HEK293 (cell line): ENCODE data around the gene MED6.

ENCODE experiments used
- CTCF ChIA-PET: fragments of 350-600 bp; formaldehyde crosslinking; extraction: SDS; loops from one replicate; lab custom pipeline; 2021; ENCODE audit warnings: antibody characterized with exemption; lab: Yijun Ruan, JAX
- POLR2A ChIA-PET: fragments of 300-600 bp; formaldehyde crosslinking; extraction: SDS; loops from one replicate; lab custom pipeline; 2020; ENCODE audit warnings: antibody characterized with exemption, inconsistent platforms; lab: Yijun Ruan, JAX
- H3K27ac ChIP-seq: fragments of 200-500 bp; sonication (Bioruptor generic); 2 replicates; pipeline ENCODE4 v1.5.1; 2014; ENCODE audit warnings: low read depth, low read length, control low read depth, inconsistent platforms; ENCODE audit errors: extremely low read depth
- H3K36me3 ChIP-seq, 2 experiments: fragments of 200-500 bp in 1 of 2; sonication (Bioruptor generic) in 1 of 2; 1 replicate in 1 of 2; 2 replicates in 1 of 2; pipeline ENCODE4 v1.5.1; 2014 to 2017; ENCODE audit warnings: inconsistent platforms in 2 of 2, low read length in 2 of 2; ENCODE audit not compliant: control insufficient read depth in 2 of 2, insufficient read depth in 1 of 2
- H3K4me1 ChIP-seq: fragments of 200-500 bp; sonication (Bioruptor generic); 2 replicates; pipeline ENCODE4 v1.5.1; 2014; ENCODE audit warnings: mild to moderate bottlenecking, low read length, inconsistent platforms; ENCODE audit not compliant: control insufficient read depth, insufficient read depth
- H3K4me3 ChIP-seq: 2 replicates; pipeline ENCODE4 v1.5.1; 2011; ENCODE audit warnings: low read depth, mild to moderate bottlenecking, control low read depth, low read length, moderate library complexity
- H3K9me3 ChIP-seq: fragments of 200-500 bp; sonication (Bioruptor generic); 2 replicates; pipeline ENCODE4 v1.5.1; 2014; ENCODE audit warnings: low read depth, low read length, inconsistent platforms; ENCODE audit not compliant: control insufficient read depth, insufficient read depth
- MZF1 ChIP-seq: fragments of 450-650 bp; formaldehyde crosslinking; IDR thresholded peaks from 2 replicates; pipeline ENCODE4 v1.5.1; 2017; ENCODE audit warnings: missing biosample characterization, missing genetic modification characterization, borderline replicate concordance
- REPIN1 ChIP-seq: fragments of 450-650 bp; formaldehyde crosslinking; IDR thresholded peaks from 2 replicates; pipeline ENCODE4 v1.5.1; 2017; ENCODE audit warnings: missing biosample characterization, missing genetic modification characterization, low read depth
- SP2 ChIP-seq: fragments of 450-650 bp; formaldehyde crosslinking; IDR thresholded peaks from 2 replicates; pipeline ENCODE4 v1.5.1; 2016; ENCODE audit warnings: missing biosample characterization, missing genetic modification characterization
- ZBTB6 ChIP-seq: fragments of 450-650 bp; formaldehyde crosslinking; IDR thresholded peaks from 2 replicates; pipeline ENCODE4 v1.5.1; 2017; ENCODE audit warnings: missing biosample characterization, missing genetic modification characterization
- ZNF10 ChIP-seq: fragments of 450-650 bp; formaldehyde crosslinking; IDR thresholded peaks from 2 replicates; pipeline ENCODE4 v1.5.1; 2017; ENCODE audit warnings: missing biosample characterization, missing genetic modification characterization
- ZNF112 ChIP-seq: fragments of 450-650 bp; formaldehyde crosslinking; IDR thresholded peaks from 2 replicates; pipeline ENCODE4 v1.5.0; 2017; ENCODE audit warnings: missing biosample characterization, missing genetic modification characterization
- ZNF146 ChIP-seq: fragments of 450-650 bp; formaldehyde crosslinking; IDR thresholded peaks from 2 replicates; pipeline ENCODE4 v1.5.1; 2016; ENCODE audit warnings: missing biosample characterization, missing genetic modification characterization
- ZNF175 ChIP-seq: fragments of 450-650 bp; formaldehyde crosslinking; IDR thresholded peaks from 2 replicates; pipeline ENCODE4 v1.5.1; 2016; ENCODE audit warnings: missing biosample characterization, missing genetic modification characterization
- ZNF214 ChIP-seq: fragments of 450-650 bp; formaldehyde crosslinking; IDR thresholded peaks from 2 replicates; pipeline ENCODE4 v1.5.1; 2017; ENCODE audit warnings: missing biosample characterization, mild to moderate bottlenecking, missing genetic modification characterization, borderline replicate concordance
- ZNF280C ChIP-seq: fragments of 450-650 bp; formaldehyde crosslinking; IDR thresholded peaks from 2 replicates; pipeline ENCODE4 v1.5.1; 2016; ENCODE audit warnings: missing biosample characterization, missing genetic modification characterization
- ZNF311 ChIP-seq: fragments of 450-650 bp; formaldehyde crosslinking; IDR thresholded peaks from 2 replicates; pipeline ENCODE4 v1.5.1; 2017; ENCODE audit warnings: missing biosample characterization, missing genetic modification characterization, borderline replicate concordance
- ZNF433 ChIP-seq: fragments of 450-650 bp; formaldehyde crosslinking; IDR thresholded peaks from 2 replicates; pipeline ENCODE4 v1.5.1; 2016; ENCODE audit warnings: missing biosample characterization, missing genetic modification characterization, low read depth
- ZNF48 ChIP-seq: fragments of 450-650 bp; formaldehyde crosslinking; IDR thresholded peaks from 2 replicates; pipeline ENCODE4 v1.5.1; 2016; ENCODE audit warnings: missing biosample characterization, missing genetic modification characterization
- ZNF704 ChIP-seq: fragments of 450-650 bp; formaldehyde crosslinking; IDR thresholded peaks from 2 replicates; pipeline ENCODE4 v1.5.1; 2016; ENCODE audit warnings: missing biosample characterization, missing genetic modification characterization
- ZNF768 ChIP-seq: fragments of 450-650 bp; formaldehyde crosslinking; IDR thresholded peaks from 2 replicates; pipeline ENCODE4 v1.5.1; 2018; ENCODE audit warnings: missing biosample characterization, mild to moderate bottlenecking, missing genetic modification characterization
- ZNF785 ChIP-seq: fragments of 450-650 bp; formaldehyde crosslinking; IDR thresholded peaks from 2 replicates; pipeline ENCODE4 v1.5.1; 2016; ENCODE audit warnings: missing biosample characterization, missing genetic modification characterization
- ZNF843 ChIP-seq: fragments of 450-650 bp; formaldehyde crosslinking; IDR thresholded peaks from 2 replicates; pipeline ENCODE4 v1.5.1; 2016; ENCODE audit warnings: missing biosample characterization, missing genetic modification characterization
- TF ChIP-seq, protein P1 (sequence below): fragments of 450-650 bp; formaldehyde crosslinking; IDR thresholded peaks from 2 replicates; pipeline ENCODE4 v1.5.1; 2017; ENCODE audit warnings: missing biosample characterization, missing genetic modification characterization
- TF ChIP-seq, protein P2 (sequence below): fragments of 450-650 bp; formaldehyde crosslinking; IDR thresholded peaks from 2 replicates; pipeline ENCODE4 v1.5.1; 2016; ENCODE audit warnings: missing biosample characterization, missing genetic modification characterization

MED6 gene

GRCh38 chr14:70646705-70647104 is 46.2 kb upstream of the MED6 start:
- Histone ChIP-seq H3K27ac (no peak overlapping the region), H3K4me3 (no peak overlapping the region), H3K4me1 (peaks cover 9% of the 10 kb centered on the region; the same call in 1 of the 2 replicates), H3K36me3 (no peaks in the 10 kb centered on the region; a peak in 1 of 3 replicates), H3K9me3 (no peaks in the 10 kb centered on the region)
- ChIA-PET POLR2A (no interaction called here), CTCF (interaction anchor here (0.9 kb wide), 1 partner anchor 171 kb away, joined by 3 read pairs; no protein-coding TSS in a partner anchor)
- TF ChIP-seq ZNF112 (no peak), ZNF843 (no peak), ZNF10 (no peak), ZNF433 (tag by site-specific recombination) (no peak), ZNF48 (tag by site-specific recombination) (no peak), ZNF146 (no peak), ZNF175 (no peak), MZF1 (no peak), ZNF768 (no peak)
- TF ChIP-seq, protein P1, sequence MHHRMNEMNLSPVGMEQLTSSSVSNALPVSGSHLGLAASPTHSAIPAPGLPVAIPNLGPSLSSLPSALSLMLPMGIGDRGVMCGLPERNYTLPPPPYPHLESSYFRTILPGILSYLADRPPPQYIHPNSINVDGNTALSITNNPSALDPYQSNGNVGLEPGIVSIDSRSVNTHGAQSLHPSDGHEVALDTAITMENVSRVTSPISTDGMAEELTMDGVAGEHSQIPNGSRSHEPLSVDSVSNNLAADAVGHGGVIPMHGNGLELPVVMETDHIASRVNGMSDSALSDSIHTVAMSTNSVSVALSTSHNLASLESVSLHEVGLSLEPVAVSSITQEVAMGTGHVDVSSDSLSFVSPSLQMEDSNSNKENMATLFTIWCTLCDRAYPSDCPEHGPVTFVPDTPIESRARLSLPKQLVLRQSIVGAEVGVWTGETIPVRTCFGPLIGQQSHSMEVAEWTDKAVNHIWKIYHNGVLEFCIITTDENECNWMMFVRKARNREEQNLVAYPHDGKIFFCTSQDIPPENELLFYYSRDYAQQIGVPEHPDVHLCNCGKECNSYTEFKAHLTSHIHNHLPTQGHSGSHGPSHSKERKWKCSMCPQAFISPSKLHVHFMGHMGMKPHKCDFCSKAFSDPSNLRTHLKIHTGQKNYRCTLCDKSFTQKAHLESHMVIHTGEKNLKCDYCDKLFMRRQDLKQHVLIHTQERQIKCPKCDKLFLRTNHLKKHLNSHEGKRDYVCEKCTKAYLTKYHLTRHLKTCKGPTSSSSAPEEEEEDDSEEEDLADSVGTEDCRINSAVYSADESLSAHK (tag by site-specific recombination): no peak

DNA sequence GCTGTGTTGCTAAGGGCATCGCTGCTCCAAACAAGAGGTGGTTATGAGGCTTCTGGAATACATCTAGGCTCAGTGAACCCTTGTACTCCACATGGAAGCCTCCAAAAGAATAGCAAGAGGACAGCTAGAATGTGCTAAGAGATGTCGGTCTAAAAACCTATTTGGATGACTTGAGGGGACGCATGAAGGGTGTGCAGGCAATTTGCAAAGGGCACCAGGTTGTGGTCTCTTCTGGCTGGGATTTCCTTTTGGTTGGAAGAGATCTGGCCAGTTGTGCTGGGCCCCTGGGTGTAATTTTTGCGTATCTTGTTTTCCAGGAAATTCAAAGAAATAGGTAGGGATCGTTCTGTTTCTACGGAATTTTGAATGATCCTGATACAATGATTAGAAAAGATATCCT is 45.4 kb upstream of the MED6 start:
- TF ChIP-seq ZNF280C (tag by site-specific recombination) (no peak), REPIN1 (tag by site-specific recombination) (no peak), ZNF768 (no peak), ZNF785 (tag by site-specific recombination) (no peak), ZNF311 (tag by site-specific recombination) (no peak), SP2 (tag by site-specific recombination) (no peak), ZBTB6 (tag by site-specific recombination) (no peak), ZNF214 (tag by site-specific recombination) (no peak), ZNF704 (no peak)
- TF ChIP-seq, protein P2, sequence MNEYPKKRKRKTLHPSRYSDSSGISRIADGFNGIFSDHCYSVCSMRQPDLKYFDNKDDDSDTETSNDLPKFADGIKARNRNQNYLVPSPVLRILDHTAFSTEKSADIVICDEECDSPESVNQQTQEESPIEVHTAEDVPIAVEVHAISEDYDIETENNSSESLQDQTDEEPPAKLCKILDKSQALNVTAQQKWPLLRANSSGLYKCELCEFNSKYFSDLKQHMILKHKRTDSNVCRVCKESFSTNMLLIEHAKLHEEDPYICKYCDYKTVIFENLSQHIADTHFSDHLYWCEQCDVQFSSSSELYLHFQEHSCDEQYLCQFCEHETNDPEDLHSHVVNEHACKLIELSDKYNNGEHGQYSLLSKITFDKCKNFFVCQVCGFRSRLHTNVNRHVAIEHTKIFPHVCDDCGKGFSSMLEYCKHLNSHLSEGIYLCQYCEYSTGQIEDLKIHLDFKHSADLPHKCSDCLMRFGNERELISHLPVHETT: no peak
- Histone ChIP-seq H3K4me1 (peaks cover 9% of the 10 kb centered on the region; the same call in 1 of the 2 replicates), H3K36me3 (no peaks in the 10 kb centered on the region; a peak in 1 of 3 replicates), H3K27ac (no peak overlapping the region), H3K4me3 (no peak overlapping the region), H3K9me3 (no peaks in the 10 kb centered on the region)
- POLR2A ChIA-PET: interaction anchor here (0.6 kb wide), 1 partner anchor 46 kb away, joined by 3 read pairs; the partner anchor contains the start of gene MED6
- CTCF ChIA-PET: interaction anchor here (0.6 kb wide), 1 partner anchor 827 kb away, joined by 3 read pairs; no protein-coding TSS in a partner anchor
